Duodenal mucosa (tissue), 2 donors: ENCODE data around the gene ANG.

ENCODE experiments used
- H3K27ac ChIP-seq: one replicate; pipeline ENCODE4 v1.7.0; 2013; ENCODE audit warnings: low read depth, low read length
- H3K27me3 ChIP-seq, 2 donors: one replicate each; pipeline ENCODE4 v1.7.0; 2013; ENCODE audit warnings: low read length in 2 of 2, control low read depth in 1 of 2; ENCODE audit not compliant: insufficient read depth in 2 of 2, control insufficient read depth in 1 of 2
- H3K36me3 ChIP-seq, 2 donors: one replicate each; pipeline ENCODE4 v1.7.0; 2013; ENCODE audit warnings: low read length in 2 of 2, control low read depth in 1 of 2; ENCODE audit not compliant: insufficient read depth in 2 of 2, control insufficient read depth in 1 of 2
- H3K4me1 ChIP-seq, 2 donors: one replicate each; pipeline ENCODE4 v1.7.0; 2013; ENCODE audit warnings: low read length in 2 of 2, control low read depth in 1 of 2; ENCODE audit not compliant: insufficient read depth in 2 of 2, control insufficient read depth in 1 of 2
- H3K4me3 ChIP-seq, 2 donors: one replicate each; pipeline ENCODE4 v1.7.0; 2013; ENCODE audit warnings: low read length in 2 of 2, low read depth in 1 of 2
- H3K9ac ChIP-seq, 2 donors: one replicate each; pipeline ENCODE4 v1.7.0; 2013; ENCODE audit warnings: low read length in 2 of 2, low read depth in 1 of 2
- H3K9me3 ChIP-seq, 2 donors: one replicate each; pipeline ENCODE4 v1.7.0; 2013; ENCODE audit warnings: low read length in 2 of 2, control low read depth in 1 of 2; ENCODE audit not compliant: control insufficient read depth in 1 of 2

The ANG gene

GRCh38 chr14:20683125-20683890 lies 5.3 kb upstream of the ANG start:
- Histone ChIP-seq H3K27me3 (no peaks in the 10 kb centered on the region), H3K4me1 (peaks cover 40 to 54% of the 10 kb centered on the region in 2 donors), H3K27ac (peak overlapping the region; percentile 99)

GRCh38 chr14:20683891-20684661 lies 4.5 kb upstream of the ANG start, which contains the start of gene RNASE4:
Gene RNASE4 (plus strand): TSS chr14:20684560. CDS start chr14:20699372, 14,812 bp downstream.
- Histone ChIP-seq H3K4me3 (peak within 1 kb of the TSS; percentile 90 to 92), H3K4me1 (peaks cover 43 to 54% of the 10 kb centered on the region in 2 donors), H3K36me3 (no peaks in the 10 kb centered on the region), H3K9me3 (no peaks in the 10 kb centered on the region), H3K9ac (peak within 1 kb of the TSS; percentile 97 to 99), H3K27me3 (no peaks in the 10 kb centered on the region), H3K27ac (peak within 1 kb of the TSS; percentile 99)

More at GRCh38 chr14:20683125-20683890, 5.3 kb upstream of the ANG start:
- H3K9me3 ChIP-seq: no peaks in the 10 kb centered on the region
- H3K36me3 ChIP-seq: no peaks in the 10 kb centered on the region
- H3K9ac ChIP-seq: peak overlapping the region; percentile 97 to 99
- H3K4me3 ChIP-seq: peak overlapping the region; percentile 90 to 92

GRCh38 chr14:20684662-20685456 lies 3.7 kb upstream of the ANG start:
- Histone ChIP-seq H3K4me1 (peaks cover 43 to 51% of the 10 kb centered on the region in 2 donors), H3K36me3 (no peaks in the 10 kb centered on the region), H3K27me3 (no peaks in the 10 kb centered on the region), H3K27ac (peak overlapping the region; percentile 99), H3K4me3 (peak overlapping the region; percentile 90 to 92), H3K9ac (peak overlapping the region; percentile 97 to 99), H3K9me3 (no peaks in the 10 kb centered on the region)

- Histone ChIP-seq H3K9me3 (no peaks in the 10 kb centered on the region), H3K4me1 (peaks cover 27 to 35% of the 10 kb centered on the region in 2 donors), H3K27ac (peak overlapping the region; percentile 68), H3K4me3 (peak overlapping the region; percentile 38 to 55), H3K27me3 (no peaks in the 10 kb centered on the region), H3K9ac (peak overlapping the region; percentile 44 to 59), H3K36me3 (no peaks in the 10 kb centered on the region)
These were observed 2.0 kb upstream of the ANG start for GRCh38 chr14:20686386-20687143.

GRCh38 chr14:20687362-20688166 lies 1.0 kb upstream of the ANG start:
- H3K9ac ChIP-seq: peak overlapping the region; percentile 32 to 59
- H3K27me3 ChIP-seq: no peaks in the 10 kb centered on the region
- no peaks in the 10 kb centered on the region for H3K36me3 ChIP-seq
- peaks cover 20 to 29% of the 10 kb centered on the region in 2 donors for H3K4me1 ChIP-seq
- H3K4me3 ChIP-seq: peak overlapping the region; percentile 38 to 55
- H3K9me3 ChIP-seq: no peaks in the 10 kb centered on the region
- H3K27ac ChIP-seq: peak overlapping the region; percentile 68

GRCh38 chr14:20690848-20691640 lies 2.5 kb downstream of the ANG start:
- no peak overlapping the region for H3K9ac ChIP-seq
- H3K27me3 ChIP-seq: no peaks in the 10 kb centered on the region
- H3K9me3 ChIP-seq: no peaks in the 10 kb centered on the region
- H3K4me1 ChIP-seq: peaks cover 15 to 18% of the 10 kb centered on the region in 2 donors
- no peak overlapping the region for H3K27ac ChIP-seq
- H3K4me3 ChIP-seq: no peak overlapping the region
- peaks cover 5 to 9% of the 10 kb centered on the region in 2 donors for H3K36me3 ChIP-seq

- H3K4me3 ChIP-seq: no peak overlapping the region
- no peaks in the 10 kb centered on the region for H3K9me3 ChIP-seq
- peaks cover 6 to 10% of the 10 kb centered on the region in 2 donors for H3K4me1 ChIP-seq
- H3K9ac ChIP-seq: no peak overlapping the region
- no peaks in the 10 kb centered on the region for H3K27me3 ChIP-seq
- H3K27ac ChIP-seq: no peak overlapping the region
- H3K36me3 ChIP-seq: peaks cover 5 to 9% of the 10 kb centered on the region in 2 donors
These were observed 3.7 kb downstream of the ANG start for GRCh38 chr14:20692116-20692751.

GRCh38 chr14:20696764-20697163 lies 8.2 kb downstream of the ANG start:
- Histone ChIP-seq H3K9me3 (no peaks in the 10 kb centered on the region), H3K4me1 (no peaks in the 10 kb centered on the region), H3K27ac (no peak overlapping the region), H3K9ac (no peak overlapping the region), H3K27me3 (no peaks in the 10 kb centered on the region), H3K36me3 (peaks cover 14 to 18% of the 10 kb centered on the region in 2 donors), H3K4me3 (no peak overlapping the region)
